GM12872 (cell line): ENCODE measurements around the gene CLDN7.

Source experiments
- TF ChIP-seq, protein P1 (sequence below): IDR thresholded peaks from 3 replicates; pipeline ENCODE4 v1.5.1; 2011; ENCODE audit warnings: low read depth, mild to moderate bottlenecking, low read length, moderate library complexity; ENCODE audit not compliant: insufficient read depth

Gene CLDN7

DNA sequence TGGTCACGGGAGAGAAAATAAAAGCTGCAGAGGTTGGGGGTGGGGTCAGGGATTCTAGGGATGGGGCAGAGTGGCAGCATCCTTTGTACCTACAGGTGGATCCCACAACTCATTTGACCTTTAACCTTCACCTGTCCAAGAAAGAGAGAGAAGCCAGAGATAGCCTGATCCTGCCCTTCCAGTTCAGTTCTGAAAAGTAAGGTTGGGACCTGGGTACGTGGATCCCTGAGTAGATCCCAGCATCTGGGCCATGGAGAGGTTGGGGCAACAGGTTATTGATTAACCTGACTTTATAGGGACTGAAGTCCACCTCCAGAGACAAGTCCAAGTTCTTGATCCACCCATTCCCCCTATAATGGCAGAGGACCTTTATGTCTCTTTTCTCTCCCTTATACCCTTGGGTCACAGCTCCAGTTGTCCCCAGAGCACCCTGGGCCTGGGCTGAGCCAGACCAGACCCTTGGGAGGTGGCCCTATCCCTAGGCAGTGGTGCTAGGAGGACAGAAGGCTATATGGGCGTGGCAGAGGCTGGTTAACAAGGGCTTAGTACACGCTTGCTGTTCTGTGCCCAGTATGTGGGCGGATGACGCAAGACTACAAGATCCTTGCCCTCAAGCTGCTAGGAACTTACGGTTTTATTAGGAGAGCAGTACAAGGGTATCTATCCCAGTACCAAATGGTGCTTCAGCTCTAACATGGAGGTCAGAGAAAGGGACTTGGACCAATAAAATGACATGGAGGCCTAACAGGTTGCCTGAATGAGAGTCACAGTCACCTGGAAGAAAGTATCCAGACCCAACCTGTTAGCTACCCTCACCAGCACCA, 3.3 kb downstream of the CLDN7 start:
- TF ChIP-seq, protein P1, sequence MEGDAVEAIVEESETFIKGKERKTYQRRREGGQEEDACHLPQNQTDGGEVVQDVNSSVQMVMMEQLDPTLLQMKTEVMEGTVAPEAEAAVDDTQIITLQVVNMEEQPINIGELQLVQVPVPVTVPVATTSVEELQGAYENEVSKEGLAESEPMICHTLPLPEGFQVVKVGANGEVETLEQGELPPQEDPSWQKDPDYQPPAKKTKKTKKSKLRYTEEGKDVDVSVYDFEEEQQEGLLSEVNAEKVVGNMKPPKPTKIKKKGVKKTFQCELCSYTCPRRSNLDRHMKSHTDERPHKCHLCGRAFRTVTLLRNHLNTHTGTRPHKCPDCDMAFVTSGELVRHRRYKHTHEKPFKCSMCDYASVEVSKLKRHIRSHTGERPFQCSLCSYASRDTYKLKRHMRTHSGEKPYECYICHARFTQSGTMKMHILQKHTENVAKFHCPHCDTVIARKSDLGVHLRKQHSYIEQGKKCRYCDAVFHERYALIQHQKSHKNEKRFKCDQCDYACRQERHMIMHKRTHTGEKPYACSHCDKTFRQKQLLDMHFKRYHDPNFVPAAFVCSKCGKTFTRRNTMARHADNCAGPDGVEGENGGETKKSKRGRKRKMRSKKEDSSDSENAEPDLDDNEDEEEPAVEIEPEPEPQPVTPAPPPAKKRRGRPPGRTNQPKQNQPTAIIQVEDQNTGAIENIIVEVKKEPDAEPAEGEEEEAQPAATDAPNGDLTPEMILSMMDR = no peak

DNA sequence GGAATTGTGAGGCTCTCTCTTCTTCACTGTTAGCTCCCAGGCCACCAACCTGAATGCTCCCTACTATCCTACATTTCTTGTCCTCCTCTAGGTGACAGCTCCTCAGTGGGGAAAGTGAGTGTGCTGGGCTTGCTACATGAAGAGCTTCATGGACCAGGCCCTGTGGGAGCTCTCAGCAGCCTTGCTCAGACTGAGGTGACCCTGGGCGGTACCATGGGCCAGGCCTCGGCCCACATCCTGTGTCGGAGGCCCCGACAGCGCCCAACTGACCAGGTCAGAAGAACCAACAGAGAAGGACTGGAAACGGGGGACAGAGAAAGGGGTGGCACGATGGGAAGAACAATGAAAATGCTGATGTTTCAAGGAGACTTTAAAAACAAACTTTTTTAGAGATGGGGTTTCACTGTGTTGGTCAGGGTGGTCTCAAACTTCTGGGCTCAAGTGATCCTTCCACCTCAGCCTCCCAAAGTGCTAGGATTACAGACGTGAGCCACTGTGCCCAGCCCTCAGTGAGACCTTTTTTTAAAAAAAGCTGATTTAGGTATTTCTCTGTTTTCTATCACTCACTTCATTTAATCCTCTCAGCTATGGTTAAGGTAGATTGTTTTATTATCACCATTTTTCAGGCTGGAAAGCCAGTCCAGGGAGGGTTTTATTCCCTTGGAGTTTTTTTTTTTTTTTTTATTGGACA, 5.4 kb downstream of the CLDN7 start:
- TF ChIP-seq, protein P1 = no peak

DNA sequence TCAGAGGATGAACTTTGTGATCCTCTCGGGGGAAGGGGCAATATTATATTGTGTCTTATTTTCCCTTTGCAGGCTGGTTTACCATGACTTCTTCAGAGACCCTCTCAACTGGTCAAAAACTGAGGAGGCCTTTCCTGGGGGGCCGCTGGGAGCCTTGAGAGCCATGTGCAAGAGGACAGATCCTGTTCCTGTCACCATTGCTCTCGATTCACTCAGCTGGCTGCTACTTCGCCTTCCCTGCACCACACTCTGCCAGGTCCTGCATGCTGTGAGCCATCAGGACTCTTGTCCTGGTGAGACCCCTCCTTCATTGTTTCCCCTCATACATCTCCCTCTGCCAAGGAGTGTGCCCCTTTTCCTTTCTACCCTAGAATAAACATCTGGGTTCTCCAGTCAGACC, 7.8 kb downstream of the CLDN7 start:
- TF ChIP-seq, protein P1 = no peak

DNA sequence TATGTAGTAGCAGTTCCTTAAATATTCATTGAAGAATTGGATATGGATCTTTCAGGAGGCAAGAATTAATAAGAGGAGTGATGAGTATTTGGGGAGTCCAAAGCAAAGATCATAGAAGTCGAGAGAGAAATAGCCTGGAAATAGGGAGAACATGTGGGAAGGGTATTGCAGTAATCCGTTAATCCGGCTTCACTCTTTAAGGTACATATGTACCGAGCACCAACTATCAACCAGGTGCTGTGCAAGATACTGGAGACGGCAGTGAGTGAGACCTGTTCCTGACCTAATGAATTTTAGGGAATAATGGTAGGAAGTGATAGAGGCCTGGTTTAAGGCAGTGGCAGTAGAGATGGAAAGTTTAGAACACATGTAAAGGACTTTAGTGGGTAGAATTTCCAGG, 9.2 kb downstream of the CLDN7 start:
- TF ChIP-seq, protein P1 = no peak

DNA sequence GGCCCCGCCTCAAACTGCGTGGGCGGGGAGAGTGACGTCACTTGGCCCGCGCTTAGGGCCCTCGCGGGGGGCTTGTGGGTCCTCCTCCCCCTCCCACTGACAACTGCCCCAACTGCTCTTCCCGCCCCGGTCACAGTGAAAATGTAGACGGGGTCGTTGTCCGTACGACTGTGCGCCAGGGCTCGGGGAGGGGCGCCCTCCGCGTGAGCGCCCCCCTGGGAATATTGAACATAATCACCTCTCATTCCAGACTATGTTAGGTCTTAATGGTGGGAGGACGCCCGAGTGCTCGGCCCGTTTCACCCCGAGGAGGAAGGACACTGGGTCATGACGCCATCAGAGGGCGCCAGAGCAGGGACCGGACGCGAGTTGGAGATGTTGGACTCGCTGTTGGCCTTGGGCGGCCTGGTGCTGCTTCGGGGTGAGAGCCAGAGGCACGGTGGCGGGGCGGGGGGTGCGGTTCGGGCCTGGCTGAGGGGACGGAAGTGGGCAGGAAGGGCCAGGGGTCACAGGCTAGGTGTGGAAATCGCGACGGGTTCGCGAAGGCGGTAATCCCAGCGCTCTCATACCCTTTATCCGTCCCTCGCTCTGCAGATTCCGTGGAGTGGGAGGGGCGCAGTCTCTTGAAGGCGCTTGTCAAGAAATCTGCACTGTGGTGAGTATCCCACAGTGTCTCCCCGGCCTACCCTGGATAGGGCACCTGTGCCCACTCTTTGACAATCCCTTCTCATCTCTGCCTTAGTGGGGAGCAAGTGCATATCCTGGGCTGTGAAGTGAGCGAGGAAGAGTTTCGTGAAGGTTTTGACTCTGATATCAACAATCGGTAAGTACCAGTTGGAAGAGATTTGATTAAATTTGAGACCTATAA, 9.9 kb downstream of the CLDN7 start, which contains the start of gene ELP5:
Gene ELP5 (plus strand): TSS at position 40 of the 868 bp plus-strand sequence. CDS start 336 bp downstream, at position 376.
- TF ChIP-seq, protein P1 = peak; percentile 30; the same call in 2 of the 3 replicates

DNA sequence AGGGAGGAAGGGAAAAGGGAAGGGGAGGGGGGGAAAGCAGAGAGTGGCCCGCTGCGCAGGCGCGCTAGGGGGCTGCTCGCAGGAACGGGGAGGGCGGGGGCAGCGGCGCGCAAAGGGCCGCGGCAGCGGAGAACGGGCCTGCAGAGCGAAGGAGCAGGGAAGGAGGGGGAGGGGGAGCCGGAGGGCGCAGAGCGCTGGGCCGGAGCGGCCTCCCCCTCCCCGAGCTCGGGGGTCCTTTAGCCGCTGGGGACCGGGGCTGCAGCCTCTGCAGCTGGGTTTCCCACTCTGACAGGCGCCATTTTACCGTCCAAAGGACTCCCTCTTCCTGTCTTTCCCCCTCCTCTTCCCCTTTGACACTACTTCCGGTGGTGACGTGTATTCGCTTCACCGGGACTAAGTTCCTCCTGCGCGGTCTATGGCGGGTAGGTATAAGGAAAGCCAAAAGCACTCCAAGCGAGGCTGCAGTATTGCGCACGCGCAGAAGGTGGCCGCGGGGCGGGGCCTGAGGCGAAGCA, 10.6 kb downstream of the CLDN7 start, which contains the start of gene CTDNEP1:
Gene CTDNEP1 (minus strand): TSS at position 74 of the 515 bp plus-strand sequence. CDS start 438 bp downstream, outside the sequence.
- TF ChIP-seq, protein P1 = no peak
